ENCODE measurements around the gene ACTR1A.
"Not testable (repeated sequence)": the region's sequence is repeated elsewhere in the genome, so short reads cannot be mapped to it uniquely, and the experiment has no call there.

ACTR1A gene

DNA sequence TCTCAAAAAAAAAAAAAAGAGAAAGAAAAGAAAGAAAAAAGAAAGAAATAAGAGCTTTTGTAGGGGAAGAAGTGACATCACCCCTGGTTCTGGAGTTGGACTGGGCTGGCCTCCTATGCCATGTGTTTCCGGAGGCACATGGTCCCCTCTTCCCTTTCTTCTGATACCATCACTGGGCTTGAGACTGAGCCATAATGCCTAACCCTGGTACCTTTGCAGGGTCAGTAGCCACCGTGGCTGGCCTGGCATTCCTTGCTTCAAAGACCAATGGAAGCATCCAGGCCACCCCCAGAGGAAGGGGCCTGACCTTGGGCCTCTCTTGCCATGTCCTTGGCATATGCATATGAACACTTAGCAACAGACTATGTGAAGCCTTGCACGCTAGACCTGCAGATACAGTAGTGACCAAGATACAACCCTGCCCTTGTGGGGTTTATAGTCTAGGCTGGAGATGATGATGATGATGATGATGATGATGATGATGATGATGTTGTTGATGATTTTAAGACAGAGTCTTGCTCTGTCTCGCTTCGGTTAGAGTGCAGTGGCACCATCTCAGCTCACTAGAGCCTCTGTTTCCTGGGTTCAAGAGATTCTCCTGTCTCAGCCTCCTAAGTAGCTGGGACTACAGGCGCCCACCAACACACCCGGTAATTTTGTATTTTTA is 33.1 kb upstream of the ACTR1A start:
- Histone ChIP-seq H2BK5ac (ENCODE audit: low read length) (no peak overlapping the region), H2BK15ac (replicated peaks; ENCODE audit: low read depth) (no peak overlapping the region), H3K36me3 (ENCODE audit: control insufficient read depth, insufficient read depth, low read length) (no peaks in the 10 kb centered on the region), H3K79me1 (ENCODE audit: low read length) (no peaks in the 10 kb centered on the region), H4K5ac (ENCODE audit: low read length) (no peak overlapping the region), H2AK5ac (ENCODE audit: low read length) (no peak overlapping the region), H3K4me1 (ENCODE audit: control insufficient read depth, low read depth, low read length) (no peaks in the 10 kb centered on the region), H3K79me2 (ENCODE audit: control insufficient read depth, insufficient read depth, low read length) (no peaks in the 10 kb centered on the region), H2BK120ac (ENCODE audit: low read depth, low read length) (no peak overlapping the region), H3K27ac (ENCODE audit: low read depth, low read length) (no peak overlapping the region), H3K18ac (ENCODE audit: low read length) (no peak overlapping the region), H3K4ac (ENCODE audit: low read depth, low read length) (no peak overlapping the region), H3K56ac (ENCODE audit: low read length) (no peak overlapping the region), H3K27me3 (ENCODE audit: insufficient read depth, low read length, poor library complexity) (no peaks in the 10 kb centered on the region), H3K4me2 (ENCODE audit: low read length) (no peak overlapping the region), H4K8ac (ENCODE audit: low read depth, low read length) (no peak overlapping the region), H3K4me3 (ENCODE audit: low read length) (no peak overlapping the region), H3K23ac (ENCODE audit: low read length) (no peak overlapping the region), H3K9ac (ENCODE audit: low read length) (no peak overlapping the region)
- no CpG with 5 or more reads among the region's 7 CpGs for WGBS (ENCODE audit: extremely low coverage, insufficient coverage, low lambda C conversion rate)
- DNase-seq: no peak

GRCh38 chr10:102534966-102535365 is 32.5 kb upstream of the ACTR1A start:
- not testable (repeated sequence) for H4K8ac ChIP-seq (ENCODE audit: low read depth, low read length); DNase-seq; H3K4ac ChIP-seq (ENCODE audit: low read depth, low read length); H4K5ac ChIP-seq (ENCODE audit: low read length); H3K4me1 ChIP-seq (ENCODE audit: control insufficient read depth, low read depth, low read length); H3K79me1 ChIP-seq (ENCODE audit: low read length); H2BK5ac ChIP-seq (ENCODE audit: low read length); H3K36me3 ChIP-seq (ENCODE audit: control insufficient read depth, insufficient read depth, low read length); H3K27me3 ChIP-seq (ENCODE audit: insufficient read depth, low read length, poor library complexity); H2BK15ac ChIP-seq (replicated peaks; ENCODE audit: low read depth); H3K18ac ChIP-seq (ENCODE audit: low read length); H3K27ac ChIP-seq (ENCODE audit: low read depth, low read length); H3K4me3 ChIP-seq (ENCODE audit: low read length); H3K4me2 ChIP-seq (ENCODE audit: low read length); H3K79me2 ChIP-seq (ENCODE audit: control insufficient read depth, insufficient read depth, low read length); H2AK5ac ChIP-seq (ENCODE audit: low read length); H3K56ac ChIP-seq (ENCODE audit: low read length); H2BK120ac ChIP-seq (ENCODE audit: low read depth, low read length); H3K9ac ChIP-seq (ENCODE audit: low read length); H3K23ac ChIP-seq (ENCODE audit: low read length)
- no CpG with 5 or more reads among the region's 9 CpGs for WGBS (ENCODE audit: extremely low coverage, insufficient coverage, low lambda C conversion rate)

DNA sequence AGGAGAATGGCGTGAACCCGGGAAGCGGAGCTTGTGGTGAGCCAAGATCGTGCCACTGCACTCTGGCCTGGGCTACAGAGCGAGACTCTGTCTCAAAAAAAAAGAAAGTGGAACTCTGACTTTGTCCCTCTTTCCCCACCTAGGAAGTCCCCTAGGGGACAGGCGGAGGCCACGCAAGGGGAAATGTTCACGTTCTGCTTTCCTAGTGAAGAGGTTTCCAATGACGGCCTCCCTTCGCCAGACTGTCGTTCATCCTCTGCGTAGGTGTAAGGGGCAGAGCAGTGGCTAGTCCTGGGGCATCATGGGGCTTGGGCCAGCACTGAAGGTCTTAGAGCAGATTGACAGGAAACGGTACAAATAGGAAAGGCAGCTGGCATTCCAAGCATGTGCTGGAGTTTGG is 31.8 kb upstream of the ACTR1A start:
- H2BK120ac ChIP-seq (ENCODE audit: low read depth, low read length): no peak overlapping the region
- no peak overlapping the region for H3K23ac ChIP-seq (ENCODE audit: low read length)
- no peaks in the 10 kb centered on the region for H3K79me2 ChIP-seq (ENCODE audit: control insufficient read depth, insufficient read depth, low read length)
- no peak overlapping the region for H3K56ac ChIP-seq (ENCODE audit: low read length)
- H3K27ac ChIP-seq (ENCODE audit: low read depth, low read length): no peak overlapping the region
- H3K4me2 ChIP-seq (ENCODE audit: low read length): no peak overlapping the region
- H3K27me3 ChIP-seq (ENCODE audit: insufficient read depth, low read length, poor library complexity): no peaks in the 10 kb centered on the region
- H3K4me3 ChIP-seq (ENCODE audit: low read length): no peak overlapping the region
- H2BK5ac ChIP-seq (ENCODE audit: low read length): no peak overlapping the region
- H4K8ac ChIP-seq (ENCODE audit: low read depth, low read length): no peak overlapping the region
- no peak overlapping the region for H3K4ac ChIP-seq (ENCODE audit: low read depth, low read length)
- no peak overlapping the region for H3K9ac ChIP-seq (ENCODE audit: low read length)
- no peaks in the 10 kb centered on the region for H3K36me3 ChIP-seq (ENCODE audit: control insufficient read depth, insufficient read depth, low read length)
- H3K79me1 ChIP-seq (ENCODE audit: low read length): no peaks in the 10 kb centered on the region
- no peak overlapping the region for H2BK15ac ChIP-seq (replicated peaks; ENCODE audit: low read depth)
- no peak overlapping the region for H4K5ac ChIP-seq (ENCODE audit: low read length)
- no peak for DNase-seq
- no peak overlapping the region for H2AK5ac ChIP-seq (ENCODE audit: low read length)
- H3K18ac ChIP-seq (ENCODE audit: low read length): no peak overlapping the region
- no CpG with 5 or more reads among the region's 13 CpGs for WGBS (ENCODE audit: extremely low coverage, insufficient coverage, low lambda C conversion rate)
- H3K4me1 ChIP-seq (ENCODE audit: control insufficient read depth, low read depth, low read length): no peaks in the 10 kb centered on the region

DNA sequence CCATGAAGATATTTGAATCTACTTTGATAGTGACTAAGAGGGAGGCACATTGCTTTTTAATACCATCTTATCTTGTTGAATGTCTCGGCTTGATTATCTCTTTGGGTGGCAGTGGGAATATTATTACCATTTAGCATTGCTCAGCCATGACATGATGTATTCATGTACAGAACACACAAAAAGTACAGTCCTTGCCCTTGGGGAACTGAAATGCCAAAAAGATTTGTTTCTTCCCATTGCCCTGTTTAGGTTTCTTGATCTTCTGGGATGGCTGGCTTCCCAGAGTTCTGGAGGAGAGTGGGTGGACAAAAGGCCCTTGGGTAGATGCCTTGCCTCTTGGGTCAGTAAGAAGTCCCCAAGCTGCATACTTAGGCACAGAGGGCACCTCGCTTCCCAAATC is 25.0 kb upstream of the ACTR1A start:
- no peak overlapping the region for H3K4me3 ChIP-seq (ENCODE audit: low read length)
- H3K36me3 ChIP-seq (ENCODE audit: control insufficient read depth, insufficient read depth, low read length): no peaks in the 10 kb centered on the region
- no peaks in the 10 kb centered on the region for H3K79me2 ChIP-seq (ENCODE audit: control insufficient read depth, insufficient read depth, low read length)
- no peak overlapping the region for H2BK15ac ChIP-seq (replicated peaks; ENCODE audit: low read depth)
- H4K8ac ChIP-seq (ENCODE audit: low read depth, low read length): no peak overlapping the region
- no peak for DNase-seq
- H3K27me3 ChIP-seq (ENCODE audit: insufficient read depth, low read length, poor library complexity): no peaks in the 10 kb centered on the region
- no peaks in the 10 kb centered on the region for H3K4me1 ChIP-seq (ENCODE audit: control insufficient read depth, low read depth, low read length)
- no peak overlapping the region for H2BK5ac ChIP-seq (ENCODE audit: low read length)
- no peak overlapping the region for H3K9ac ChIP-seq (ENCODE audit: low read length)
- H4K5ac ChIP-seq (ENCODE audit: low read length): no peak overlapping the region
- H2AK5ac ChIP-seq (ENCODE audit: low read length): no peak overlapping the region
- WGBS (ENCODE audit: extremely low coverage, insufficient coverage, low lambda C conversion rate): no CpG with 5 or more reads among the region's 2 CpGs
- no peak overlapping the region for H3K18ac ChIP-seq (ENCODE audit: low read length)
- no peak overlapping the region for H3K4ac ChIP-seq (ENCODE audit: low read depth, low read length)
- no peak overlapping the region for H3K27ac ChIP-seq (ENCODE audit: low read depth, low read length)
- H3K4me2 ChIP-seq (ENCODE audit: low read length): no peak overlapping the region
- no peak overlapping the region for H2BK120ac ChIP-seq (ENCODE audit: low read depth, low read length)
- peaks cover 3% of the 10 kb centered on the region for H3K79me1 ChIP-seq (ENCODE audit: low read length)
- no peak overlapping the region for H3K23ac ChIP-seq (ENCODE audit: low read length)
- H3K56ac ChIP-seq (ENCODE audit: low read length): no peak overlapping the region

DNA sequence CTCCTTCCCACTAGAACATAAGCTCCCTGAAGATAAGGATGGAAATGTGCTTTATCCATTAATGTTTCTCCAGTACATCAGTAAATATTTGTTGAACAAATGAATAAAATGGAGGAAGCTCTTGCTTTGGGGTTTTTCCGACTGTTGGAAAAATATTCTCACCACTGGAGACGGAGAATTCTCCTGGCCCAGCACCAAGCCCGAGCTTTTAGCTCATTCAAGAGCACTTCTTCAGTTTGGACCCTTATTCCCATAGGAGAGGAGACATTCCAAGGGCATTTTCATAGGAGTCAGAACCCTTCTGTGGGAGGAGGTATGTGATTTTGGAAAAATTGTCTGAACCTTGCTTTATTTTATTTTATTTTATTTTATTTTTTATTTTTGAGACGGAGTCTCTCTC is 22.2 kb upstream of the ACTR1A start:
- Histone ChIP-seq H2BK15ac (replicated peaks; ENCODE audit: low read depth) (no peak overlapping the region), H2AK5ac (ENCODE audit: low read length) (no peak overlapping the region), H3K36me3 (ENCODE audit: control insufficient read depth, insufficient read depth, low read length) (no peaks in the 10 kb centered on the region), H3K79me1 (ENCODE audit: low read length) (peaks cover 6% of the 10 kb centered on the region), H4K5ac (ENCODE audit: low read length) (no peak overlapping the region), H3K4me1 (ENCODE audit: control insufficient read depth, low read depth, low read length) (no peaks in the 10 kb centered on the region), H3K4ac (ENCODE audit: low read depth, low read length) (no peak overlapping the region), H2BK5ac (ENCODE audit: low read length) (no peak overlapping the region), H3K9ac (ENCODE audit: low read length) (no peak overlapping the region), H3K18ac (ENCODE audit: low read length) (no peak overlapping the region), H3K27ac (ENCODE audit: low read depth, low read length) (no peak overlapping the region), H4K8ac (ENCODE audit: low read depth, low read length) (no peak overlapping the region), H3K79me2 (ENCODE audit: control insufficient read depth, insufficient read depth, low read length) (no peaks in the 10 kb centered on the region), H3K23ac (ENCODE audit: low read length) (no peak overlapping the region), H3K4me3 (ENCODE audit: low read length) (no peak overlapping the region), H2BK120ac (ENCODE audit: low read depth, low read length) (no peak overlapping the region), H3K27me3 (ENCODE audit: insufficient read depth, low read length, poor library complexity) (no peaks in the 10 kb centered on the region), H3K56ac (ENCODE audit: low read length) (no peak overlapping the region), H3K4me2 (ENCODE audit: low read length) (no peak overlapping the region)
- no CpG with 5 or more reads among the region's 4 CpGs for WGBS (ENCODE audit: extremely low coverage, insufficient coverage, low lambda C conversion rate)
- DNase-seq: no peak
